GM23338 (cell line): ENCODE data around the gene UNC13C. TPM values are rescaled to one million over a fixed set of nuclear protein-coding genes. Genes with fewer than 3 reads are reported as not detected.

Experiments used
- ATAC-seq: fragments of 200-7000 bp; cut with Tn5 transposase; 3 replicates; pipeline ENCODE4 v1.9.1; 2020
- DNase-seq: peaks from one replicate; pipeline ENCODE4 v3.0.0-alpha.2; 2015; ENCODE audit warnings: low spot score
- H2AFZ ChIP-seq: fragments of 200-600 bp; sonication (generic); 2 replicates; pipeline ENCODE4 v1.8.0; 2016; ENCODE audit warnings: antibody characterized with exemption, mild to moderate bottlenecking, moderate library complexity
- H3F3A ChIP-seq: fragments of 200-600 bp; sonication (generic); replicated peaks from 2 replicates; pipeline ENCODE4 v1.8.0; 2017; ENCODE audit warnings: antibody characterized with exemption, mixed run types, low read depth
- H3K27ac ChIP-seq: fragments of 200-600 bp; sonication (generic); 2 replicates; pipeline ENCODE4 v1.6.1; 2016; ENCODE audit warnings: low read depth
- H3K27me3 ChIP-seq: fragments of 200-600 bp; sonication (generic); 2 replicates; pipeline ENCODE4 v1.8.0; 2016; ENCODE audit warnings: mild to moderate bottlenecking, mixed run types, moderate library complexity; ENCODE audit not compliant: insufficient read depth
- H3K36me3 ChIP-seq: fragments of 200-600 bp; sonication (generic); 2 replicates; pipeline ENCODE4 v1.8.0; 2016; ENCODE audit warnings: mild to moderate bottlenecking; ENCODE audit not compliant: insufficient read depth
- H3K4me1 ChIP-seq: fragments of 200-600 bp; sonication (generic); 2 replicates; pipeline ENCODE4 v1.8.0; 2016; ENCODE audit warnings: mild to moderate bottlenecking, moderate library complexity; ENCODE audit not compliant: insufficient read depth
- H3K4me2 ChIP-seq: fragments of 200-600 bp; sonication (generic); 2 replicates; pipeline ENCODE4 v1.7.1; 2017; ENCODE audit warnings: mixed run types
- H3K4me3 ChIP-seq: fragments of 200-600 bp; sonication (generic); 2 replicates; pipeline ENCODE4 v1.6.1; 2016; ENCODE audit warnings: mixed run types
- H3K79me2 ChIP-seq: fragments of 200-600 bp; sonication (generic); replicated peaks from 2 replicates; pipeline ENCODE4 v1.8.0; 2017; ENCODE audit warnings: mild to moderate bottlenecking; ENCODE audit not compliant: insufficient read depth
- H3K9me2 ChIP-seq: fragments of 200-600 bp; sonication (generic); 2 replicates; pipeline ENCODE4 v1.8.0; 2017; ENCODE audit not compliant: insufficient read depth
- H4K20me1 ChIP-seq: fragments of 200-600 bp; sonication (generic); replicated peaks from 2 replicates; pipeline ENCODE4 v1.8.0; 2017; ENCODE audit warnings: mild to moderate bottlenecking; ENCODE audit not compliant: insufficient read depth
- H3K27ac Mint-ChIP-seq: 2 replicates; pipeline ENCODE4 v1.8.0; 2020; ENCODE audit warnings: inconsistent platforms, mild to moderate bottlenecking, moderate library complexity, mixed read lengths
- H3K27me3 Mint-ChIP-seq: 3 replicates; pipeline ENCODE4 v1.8.0; 2022; ENCODE audit warnings: low read depth, mild to moderate bottlenecking, moderate library complexity, mixed read lengths, inconsistent platforms; ENCODE audit not compliant: insufficient read depth, poor library complexity
- H3K36me3 Mint-ChIP-seq: 3 replicates; pipeline ENCODE4 v1.8.0; 2021; ENCODE audit warnings: low read depth, mild to moderate bottlenecking, inconsistent platforms, moderate library complexity, mixed read lengths
- H3K4me1 Mint-ChIP-seq: 3 replicates; pipeline ENCODE4 v1.8.0; 2020; ENCODE audit warnings: mild to moderate bottlenecking, inconsistent platforms, mixed read lengths
- H3K4me3 Mint-ChIP-seq: 3 replicates; pipeline ENCODE4 v1.8.0; 2021; ENCODE audit warnings: moderate library complexity, mild to moderate bottlenecking, inconsistent platforms, mixed read lengths
- H3K9me3 Mint-ChIP-seq: 3 replicates; pipeline ENCODE4 v1.8.0; 2020; ENCODE audit warnings: moderate library complexity, mild to moderate bottlenecking, inconsistent platforms, mixed read lengths
- CREB1 ChIP-seq: fragments of 250-450 bp; sonication (Bioruptor Pico); IDR thresholded peaks from 2 replicates; pipeline ENCODE4 v1.5.0; 2020; ENCODE audit warnings: low read depth, mild to moderate bottlenecking, moderate library complexity
- ETS1 ChIP-seq: IDR thresholded peaks from 2 replicates; pipeline ENCODE4 v1.6.1; 2016; ENCODE audit warnings: antibody characterized with exemption
- EZH2 ChIP-seq: fragments of 200-600 bp; sonication (generic); IDR thresholded peaks from one replicate; pipeline ENCODE4 v1.8.0; 2017; ENCODE audit warnings: antibody characterized with exemption, mild to moderate bottlenecking, low read depth; ENCODE audit not compliant: unreplicated experiment
- EZH2phosphoT487 ChIP-seq: fragments of 200-600 bp; sonication (generic); IDR thresholded peaks from one replicate; pipeline ENCODE4 v1.8.1; 2018; ENCODE audit warnings: antibody characterized with exemption; ENCODE audit not compliant: unreplicated experiment
- JUNB ChIP-seq: IDR thresholded peaks from one replicate; pipeline ENCODE4 v1.6.1; 2016; ENCODE audit warnings: antibody characterized with exemption; ENCODE audit not compliant: unreplicated experiment
- POLR2AphosphoS5 ChIP-seq: IDR thresholded peaks from 2 replicates; pipeline ENCODE4 v1.6.1; 2016; ENCODE audit warnings: antibody characterized with exemption, low read depth
- REST ChIP-seq: IDR thresholded peaks from one replicate; pipeline ENCODE4 v1.6.1; 2018; ENCODE audit warnings: antibody characterized with exemption; ENCODE audit not compliant: unreplicated experiment
- ZNF114 ChIP-seq: fragments of 250-450 bp; sonication (Bioruptor Pico); IDR thresholded peaks from 2 replicates; pipeline ENCODE4 v1.5.0; 2020; ENCODE audit warnings: mild to moderate bottlenecking, moderate library complexity
- ZNF331 ChIP-seq: fragments of 250-450 bp; sonication (Bioruptor Pico); IDR thresholded peaks from 2 replicates; pipeline ENCODE4 v1.5.0; 2020; ENCODE audit warnings: low read depth, mild to moderate bottlenecking, moderate library complexity
- polyA plus RNA-seq: library from polyadenylated mRNA; unstranded; fragments of >200 nt; fragmentation: Nextera tagmentation; extraction: Ambion mirVana; gene quantifications from 2 replicates; pipeline ENCODE4 v1.2.1, GENCODE V29; 2016
- total RNA-seq: library from RNA; depleted of rRNA; stranded (reverse); fragments of >200 nt; shearing (Covaris generic); gene quantifications from 2 replicates; pipeline ENCODE4 v1.2.3, GENCODE V29; 2014
- TF ChIP-seq, protein P1 (sequence below): fragments of 250-450 bp; sonication (Bioruptor Pico); IDR thresholded peaks from 2 replicates; pipeline ENCODE4 v1.5.0; 2020; ENCODE audit warnings: mild to moderate bottlenecking, moderate library complexity

Gene UNC13C
- total and polyA plus RNA-seq, 2 experiments from 2014 or later, result 0.03 TPM; not detected in 1

GRCh38 chr15:54559405-54560069, 581.3 kb downstream of the UNC13C start (continued):
- TF ChIP-seq REST (no peak), ZNF114 (CRISPR knock-in tag) (no peak), ZNF331 (no peak)

DNA sequence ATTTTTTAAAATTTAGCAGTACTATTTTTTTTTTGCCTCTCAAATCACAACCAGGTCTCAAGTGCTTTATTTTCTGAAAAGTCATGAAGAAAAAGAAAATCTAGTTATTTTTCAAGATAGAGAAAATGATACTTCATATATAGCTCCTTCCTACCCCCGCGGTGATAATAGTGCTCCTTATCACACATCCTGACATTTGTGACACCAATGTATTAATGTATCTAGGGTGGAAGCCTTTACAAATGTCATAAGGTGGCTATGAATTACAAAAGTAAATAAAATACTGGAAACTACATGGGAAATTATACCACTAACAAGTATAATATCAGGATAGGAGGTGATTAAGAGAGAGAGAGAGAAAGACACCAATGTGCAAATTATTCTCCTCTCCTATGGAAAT, 582.2 kb downstream of the UNC13C start:
- Histone ChIP-seq H3K36me3 (peaks cover 4% of the 10 kb centered on the region; the same call in 1 of the 2 replicates), H4K20me1 (no peaks in the 10 kb centered on the region), H3K27me3 (no peaks in the 10 kb centered on the region), H3F3A (no peaks in the 10 kb centered on the region), H3K79me2 (no peaks in the 10 kb centered on the region), H2AFZ (no peak overlapping the region), H3K9me2 (no peaks in the 10 kb centered on the region), H3K4me3 (no peak overlapping the region), H3K4me1 (no peaks in the 10 kb centered on the region), H3K4me2 (no peak overlapping the region), H3K27ac (no peak overlapping the region)
- DNase-seq (no peak), ATAC-seq (no peak)
- no peaks in the 10 kb centered on the region for H3K27me3 Mint-ChIP-seq
- 0 out of 3 replicates have a peak, but pooled peaks cover 4% of the 10 kb centered on the region for H3K36me3 Mint-ChIP-seq
- peaks cover 29% of the 10 kb centered on the region for H3K9me3 Mint-ChIP-seq
- H3K4me3 Mint-ChIP-seq, result no peak overlapping the region
- H3K27ac Mint-ChIP-seq, result no peak overlapping the region
- no peaks in the 10 kb centered on the region for H3K4me1 Mint-ChIP-seq
- no peak for TF ChIP-seq EZH2
- TF ChIP-seq REST, result no peak
- no peak for TF ChIP-seq ETS1
- TF ChIP-seq ZNF114 (CRISPR knock-in tag), result no peak
- no peak for TF ChIP-seq JUNB
- no peak for TF ChIP-seq CREB1 (CRISPR knock-in tag)
- no peak for TF ChIP-seq EZH2phosphoT487
- TF ChIP-seq, protein P1, sequence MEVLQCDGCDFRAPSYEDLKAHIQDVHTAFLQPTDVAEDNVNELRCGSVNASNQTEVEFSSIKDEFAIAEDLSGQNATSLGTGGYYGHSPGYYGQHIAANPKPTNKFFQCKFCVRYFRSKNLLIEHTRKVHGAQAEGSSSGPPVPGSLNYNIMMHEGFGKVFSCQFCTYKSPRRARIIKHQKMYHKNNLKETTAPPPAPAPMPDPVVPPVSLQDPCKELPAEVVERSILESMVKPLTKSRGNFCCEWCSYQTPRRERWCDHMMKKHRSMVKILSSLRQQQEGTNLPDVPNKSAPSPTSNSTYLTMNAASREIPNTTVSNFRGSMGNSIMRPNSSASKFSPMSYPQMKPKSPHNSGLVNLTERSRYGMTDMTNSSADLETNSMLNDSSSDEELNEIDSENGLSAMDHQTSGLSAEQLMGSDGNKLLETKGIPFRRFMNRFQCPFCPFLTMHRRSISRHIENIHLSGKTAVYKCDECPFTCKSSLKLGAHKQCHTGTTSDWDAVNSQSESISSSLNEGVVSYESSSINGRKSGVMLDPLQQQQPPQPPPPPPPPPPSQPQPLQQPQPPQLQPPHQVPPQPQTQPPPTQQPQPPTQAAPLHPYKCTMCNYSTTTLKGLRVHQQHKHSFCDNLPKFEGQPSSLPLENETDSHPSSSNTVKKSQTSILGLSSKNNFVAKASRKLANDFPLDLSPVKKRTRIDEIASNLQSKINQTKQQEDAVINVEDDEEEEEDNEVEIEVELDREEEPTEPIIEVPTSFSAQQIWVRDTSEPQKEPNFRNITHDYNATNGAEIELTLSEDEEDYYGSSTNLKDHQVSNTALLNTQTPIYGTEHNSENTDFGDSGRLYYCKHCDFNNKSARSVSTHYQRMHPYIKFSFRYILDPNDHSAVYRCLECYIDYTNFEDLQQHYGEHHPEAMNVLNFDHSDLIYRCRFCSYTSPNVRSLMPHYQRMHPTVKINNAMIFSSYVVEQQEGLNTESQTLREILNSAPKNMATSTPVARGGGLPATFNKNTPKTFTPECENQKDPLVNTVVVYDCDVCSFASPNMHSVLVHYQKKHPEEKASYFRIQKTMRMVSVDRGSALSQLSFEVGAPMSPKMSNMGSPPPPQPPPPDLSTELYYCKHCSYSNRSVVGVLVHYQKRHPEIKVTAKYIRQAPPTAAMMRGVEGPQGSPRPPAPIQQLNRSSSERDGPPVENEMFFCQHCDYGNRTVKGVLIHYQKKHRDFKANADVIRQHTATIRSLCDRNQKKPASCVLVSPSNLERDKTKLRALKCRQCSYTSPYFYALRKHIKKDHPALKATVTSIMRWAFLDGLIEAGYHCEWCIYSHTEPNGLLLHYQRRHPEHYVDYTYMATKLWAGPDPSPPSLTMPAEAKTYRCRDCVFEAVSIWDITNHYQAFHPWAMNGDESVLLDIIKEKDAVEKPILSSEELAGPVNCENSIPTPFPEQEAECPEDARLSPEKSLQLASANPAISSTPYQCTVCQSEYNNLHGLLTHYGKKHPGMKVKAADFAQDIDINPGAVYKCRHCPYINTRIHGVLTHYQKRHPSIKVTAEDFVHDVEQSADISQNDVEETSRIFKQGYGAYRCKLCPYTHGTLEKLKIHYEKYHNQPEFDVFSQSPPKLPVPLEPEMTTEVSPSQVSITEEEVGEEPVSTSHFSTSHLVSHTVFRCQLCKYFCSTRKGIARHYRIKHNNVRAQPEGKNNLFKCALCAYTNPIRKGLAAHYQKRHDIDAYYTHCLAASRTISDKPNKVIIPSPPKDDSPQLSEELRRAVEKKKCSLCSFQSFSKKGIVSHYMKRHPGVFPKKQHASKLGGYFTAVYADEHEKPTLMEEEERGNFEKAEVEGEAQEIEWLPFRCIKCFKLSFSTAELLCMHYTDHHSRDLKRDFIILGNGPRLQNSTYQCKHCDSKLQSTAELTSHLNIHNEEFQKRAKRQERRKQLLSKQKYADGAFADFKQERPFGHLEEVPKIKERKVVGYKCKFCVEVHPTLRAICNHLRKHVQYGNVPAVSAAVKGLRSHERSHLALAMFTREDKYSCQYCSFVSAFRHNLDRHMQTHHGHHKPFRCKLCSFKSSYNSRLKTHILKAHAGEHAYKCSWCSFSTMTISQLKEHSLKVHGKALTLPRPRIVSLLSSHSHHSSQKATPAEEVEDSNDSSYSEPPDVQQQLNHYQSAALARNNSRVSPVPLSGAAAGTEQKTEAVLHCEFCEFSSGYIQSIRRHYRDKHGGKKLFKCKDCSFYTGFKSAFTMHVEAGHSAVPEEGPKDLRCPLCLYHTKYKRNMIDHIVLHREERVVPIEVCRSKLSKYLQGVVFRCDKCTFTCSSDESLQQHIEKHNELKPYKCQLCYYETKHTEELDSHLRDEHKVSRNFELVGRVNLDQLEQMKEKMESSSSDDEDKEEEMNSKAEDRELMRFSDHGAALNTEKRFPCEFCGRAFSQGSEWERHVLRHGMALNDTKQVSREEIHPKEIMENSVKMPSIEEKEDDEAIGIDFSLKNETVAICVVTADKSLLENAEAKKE (CRISPR knock-in tag), result no peak
- no peak for TF ChIP-seq POLR2AphosphoS5
